SK-N-SH (cell line): Measurements from ENCODE around the gene CDK3. TPM values are rescaled to one million over a fixed set of nuclear protein-coding genes. Genes with fewer than 3 reads are reported as not detected.
"Not testable (repeated sequence)": the region's sequence is repeated elsewhere in the genome, so short reads cannot be mapped to it uniquely, and the experiment has no call there.

Experiments used
- CTCF ChIA-PET: fragments of 300-600, 350-600 bp; formaldehyde crosslinking; extraction: SDS; loops from one replicate; lab custom pipeline; 2021; lab: Yijun Ruan, JAX
- POLR2A ChIA-PET: fragments of 350-600 bp; sonication (Branson Sonifier 250); formaldehyde crosslinking; extraction: SDS; loops from one replicate; lab custom pipeline; 2020; ENCODE audit warnings: antibody characterized with exemption, inconsistent platforms; lab: Yijun Ruan, JAX
- DNase-seq: peaks from one replicate; pipeline ENCODE4 v3.0.0; 2012
- H2AFZ ChIP-seq: fragments of 200-600 bp; sonication (generic); 2 replicates; pipeline ENCODE4 v1.8.1; 2016; ENCODE audit warnings: antibody characterized with exemption, mild to moderate bottlenecking, low read depth
- H3F3A ChIP-seq: fragments of 200-600 bp; sonication (generic); replicated peaks from 2 replicates; pipeline ENCODE3; 2016; ENCODE audit warnings: antibody characterized with exemption, mild to moderate bottlenecking; ENCODE audit not compliant: insufficient read depth
- H3K27ac ChIP-seq, 2 experiments: fragments of 200-500 bp in 1 of 2; fragments of 200-600 bp in 1 of 2; sonication (Bioruptor generic) in 1 of 2; sonication (generic), shearing (Covaris generic) in 1 of 2; 2 replicates each; pipeline versions ENCODE4 v1.5.1 to v1.6.1; 2014 to 2016; ENCODE audit warnings: low read depth in 2 of 2, inconsistent platforms in 1 of 2, low read length in 1 of 2, mild to moderate bottlenecking in 1 of 2, mixed read lengths in 1 of 2
- H3K27me3 ChIP-seq: fragments of 200-600 bp; sonication (generic), shearing (Covaris generic); 2 replicates; pipeline ENCODE4 v1.6.1; 2016; ENCODE audit warnings: mixed run types; ENCODE audit not compliant: insufficient read depth
- H3K36me3 ChIP-seq, 2 experiments: fragments of 200-500 bp in 1 of 2; fragments of 200-600 bp in 1 of 2; sonication (Bioruptor generic) in 1 of 2; sonication (generic) in 1 of 2; replicated peaks in 1 of 2; 2 replicates each; pipeline versions ENCODE3 to v1.5.1; 2014 to 2016; ENCODE audit warnings: low read length in 1 of 2, mild to moderate bottlenecking in 1 of 2; ENCODE audit not compliant: insufficient read depth in 2 of 2, control insufficient read depth in 1 of 2
- H3K4me1 ChIP-seq, 2 experiments: fragments of 200-500 bp in 1 of 2; fragments of 200-600 bp in 1 of 2; sonication (Bioruptor generic) in 1 of 2; sonication (generic), shearing (Covaris generic) in 1 of 2; 2 replicates each; pipeline versions ENCODE4 v1.5.1 to v1.6.1; 2014 to 2016; ENCODE audit warnings: low read depth in 1 of 2, low read length in 1 of 2, mixed run types in 1 of 2; ENCODE audit not compliant: insufficient read depth in 2 of 2, control insufficient read depth in 1 of 2
- H3K4me2 ChIP-seq: fragments of 200-600 bp; sonication (generic), shearing (Covaris generic); 2 replicates; pipeline ENCODE4 v1.6.1; 2017; ENCODE audit warnings: mixed run types
- H3K4me3 ChIP-seq, 2 experiments: fragments of 200-500 bp in 1 of 2; fragments of 200-600 bp in 1 of 2; sonication (Bioruptor generic) in 1 of 2; sonication (generic), shearing (Covaris generic) in 1 of 2; 2 replicates each; pipeline versions ENCODE4 v1.5.1 to v1.8.1; 2014 to 2016; ENCODE audit warnings: low read depth in 2 of 2, inconsistent platforms in 1 of 2, low read length in 1 of 2, mild to moderate bottlenecking in 1 of 2, mixed read lengths in 1 of 2, moderate library complexity in 1 of 2
- H3K79me2 ChIP-seq: fragments of 200-600 bp; sonication (generic); 2 replicates; pipeline ENCODE4 v1.8.1; 2017; ENCODE audit warnings: mild to moderate bottlenecking; ENCODE audit not compliant: insufficient read depth
- H3K9ac ChIP-seq: fragments of 200-600 bp; sonication (generic); 2 replicates; pipeline ENCODE4 v1.6.1; 2017; ENCODE audit warnings: mixed run types
- H3K9me2 ChIP-seq: fragments of 200-600 bp; sonication (generic); 2 replicates; pipeline ENCODE4 v1.6.1; 2017; ENCODE audit warnings: mixed run types
- H3K9me3 ChIP-seq: fragments of 200-600 bp; sonication (generic); 2 replicates; pipeline ENCODE4 v1.6.1; 2017; ENCODE audit warnings: mixed run types, mild to moderate bottlenecking, moderate library complexity
- H4K20me1 ChIP-seq: fragments of 200-600 bp; sonication (generic); 2 replicates; pipeline ENCODE4 v1.6.1; 2017; ENCODE audit warnings: mild to moderate bottlenecking, mixed run types; ENCODE audit not compliant: insufficient read depth
- CHD2 ChIP-seq: fragments of 150-350 bp; IDR thresholded peaks from 2 replicates; pipeline ENCODE4 v1.6.1; 2018; ENCODE audit warnings: low read length; ENCODE audit not compliant: partially characterized antibody
- ELF1 ChIP-seq: IDR thresholded peaks from 2 replicates; pipeline ENCODE4 v1.4.0; 2012
- EP300 ChIP-seq, 2 experiments: IDR thresholded peaks; 2 replicates each; pipeline versions ENCODE4 v1.4.0 to v1.6.1; 2012; ENCODE audit warnings: borderline replicate concordance in 1 of 2, low read depth in 1 of 2, low read length in 1 of 2
- EZH2phosphoT487 ChIP-seq: fragments of 200-600 bp; sonication (generic); IDR thresholded peaks from 2 replicates; pipeline ENCODE4 v1.6.1; 2017; ENCODE audit warnings: low read depth, mixed run types, mild to moderate bottlenecking, antibody characterized with exemption, moderate library complexity, borderline replicate concordance
- FOXM1 ChIP-seq: IDR thresholded peaks from 2 replicates; pipeline ENCODE4 v1.4.0; 2012; ENCODE audit warnings: low read depth, mild to moderate bottlenecking
- GATA2 ChIP-seq: sonication (generic); formaldehyde crosslinking; IDR thresholded peaks from 2 replicates; pipeline ENCODE4 v1.5.0; 2020; ENCODE audit warnings: mild to moderate bottlenecking, missing genetic modification reagents
- MXI1 ChIP-seq: IDR thresholded peaks from 2 replicates; pipeline ENCODE4 v1.6.1; 2012; ENCODE audit warnings: mild to moderate bottlenecking, low read depth, low read length, improper control_type of control experiment
- NFIC ChIP-seq: IDR thresholded peaks from 2 replicates; pipeline ENCODE4 v1.4.0; 2012; ENCODE audit warnings: borderline replicate concordance
- POLR2AphosphoS5 ChIP-seq: IDR thresholded peaks from 2 replicates; pipeline ENCODE4 v1.6.1; 2012; ENCODE audit warnings: low read depth, low read length
- RCOR1 ChIP-seq: fragments of 150-350 bp; IDR thresholded peaks from 2 replicates; pipeline ENCODE4 v1.6.1; 2017; ENCODE audit warnings: antibody characterized with exemption, low read length
- RFX5 ChIP-seq: IDR thresholded peaks from 2 replicates; pipeline ENCODE4 v1.6.1; 2012; ENCODE audit warnings: mild to moderate bottlenecking, improper control_type of control experiment, low read length
- SMC3 ChIP-seq: IDR thresholded peaks from 2 replicates; pipeline ENCODE4 v1.6.1; 2012; ENCODE audit warnings: low read depth, low read length, improper control_type of control experiment
- TAF1 ChIP-seq: IDR thresholded peaks from 2 replicates; pipeline ENCODE4 v1.6.1; 2012; ENCODE audit warnings: low read depth, mild to moderate bottlenecking, low read length, moderate library complexity, borderline replicate concordance
- TCF12 ChIP-seq: IDR thresholded peaks from 2 replicates; pipeline ENCODE4 v1.4.0; 2012
- TEAD4 ChIP-seq: IDR thresholded peaks from 2 replicates; pipeline ENCODE4 v1.4.0; 2012; ENCODE audit warnings: mild to moderate bottlenecking, borderline replicate concordance; ENCODE audit not compliant: insufficient read depth
- WGBS: methylation state at CpG from one replicate; pipeline ENCODE4 v1.1.6; 2017; ENCODE audit warnings: low lambda C conversion rate; 5-methylcytosine and 5-hydroxymethylcytosine counted together
- polyA plus RNA-seq, 3 experiments: library from polyadenylated mRNA; depleted of rRNA; stranded (reverse); fragments of >200 nt; gene quantifications; 2 replicates each; pipeline ENCODE4 v1.2.3, GENCODE V29; 2012
- TF ChIP-seq, protein P1 (sequence below): IDR thresholded peaks from 2 replicates; pipeline ENCODE4; 2012
- TF ChIP-seq, protein P2 (sequence below): IDR thresholded peaks from 2 replicates; pipeline ENCODE4 v1.4.0; 2012; ENCODE audit warnings: low read depth, borderline replicate concordance
- TF ChIP-seq, protein P3 (sequence below): IDR thresholded peaks from 2 replicates; pipeline ENCODE4 v1.4.0; 2012; ENCODE audit warnings: low read depth

CDK3 gene
- polyA plus RNA-seq, 1 of the 3 experiments (the other 2 are of a cell fraction), result 14.6 TPM

DNA sequence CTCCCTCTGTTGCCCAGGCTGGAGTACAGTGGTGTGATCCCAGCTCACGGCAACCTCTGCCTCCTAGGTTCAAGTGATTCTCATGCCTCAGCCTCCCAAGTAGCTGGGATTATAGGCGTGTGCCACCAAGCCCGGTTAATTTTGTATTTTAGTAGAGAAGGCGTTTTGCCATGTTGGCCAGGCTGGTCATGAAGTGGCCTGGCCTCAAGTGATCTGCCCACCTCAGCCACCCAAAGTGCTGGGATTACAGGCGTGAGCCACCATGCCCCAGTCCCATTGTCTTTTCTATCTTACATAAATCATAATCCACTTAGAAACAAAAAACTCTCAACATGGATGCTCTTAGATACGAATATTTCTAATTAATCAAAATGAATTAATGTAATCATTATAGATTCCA lies 25.5 kb upstream of the CDK3 start:
- 96% methylated on average over 6 of the region's 6 CpGs for WGBS
- H3F3A ChIP-seq, result peaks cover 15% of the 10 kb centered on the region
- peaks cover 1 to 10% of the 10 kb centered on the region in 2 experiments; a peak in 3 of 4 replicates for H3K4me1 ChIP-seq
- H4K20me1 ChIP-seq, H3K27me3 ChIP-seq, DNase-seq, H3K9me3 ChIP-seq, H3K27ac ChIP-seq, H3K4me2 ChIP-seq, H2AFZ ChIP-seq, H3K9ac ChIP-seq, H3K9me2 ChIP-seq, H3K4me3 ChIP-seq, POLR2A ChIA-PET: not testable (repeated sequence)
- peaks cover 83% of the 10 kb centered on the region for H3K79me2 ChIP-seq
- CTCF ChIA-PET, result interaction anchor here (1.6 to 1.9 kb wide), 2 partner anchors 14 to 39 kb away, joined by 3 to 4 read pairs; no protein-coding TSS in a partner anchor
- H3K36me3 ChIP-seq, result peaks cover 10 to 55% of the 10 kb centered on the region in 2 experiments

DNA sequence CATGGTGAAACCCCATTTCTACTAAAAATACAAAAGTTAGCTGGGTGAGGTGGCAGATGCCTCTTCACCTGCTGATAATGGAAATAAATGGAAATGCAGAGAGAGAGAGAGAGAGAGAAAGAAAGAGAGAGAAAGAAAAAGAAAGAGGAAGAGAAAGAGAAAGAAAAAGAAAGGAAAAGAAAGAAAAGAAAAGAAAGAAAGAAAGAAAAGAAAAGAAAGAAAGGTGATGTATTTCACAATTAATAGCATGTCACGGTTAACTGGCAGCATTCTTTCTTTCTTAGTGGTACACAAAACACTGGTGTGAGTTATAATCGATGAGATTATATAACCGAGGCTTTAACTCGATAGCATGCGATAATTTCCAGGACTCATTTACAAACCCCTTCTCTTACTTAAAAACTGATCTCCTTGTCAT lies 24.9 kb upstream of the CDK3 start:
- POLR2A ChIA-PET, result no interaction called here
- H4K20me1 ChIP-seq, result no peaks in the 10 kb centered on the region; the same call in 1 of the 2 replicates

DNA sequence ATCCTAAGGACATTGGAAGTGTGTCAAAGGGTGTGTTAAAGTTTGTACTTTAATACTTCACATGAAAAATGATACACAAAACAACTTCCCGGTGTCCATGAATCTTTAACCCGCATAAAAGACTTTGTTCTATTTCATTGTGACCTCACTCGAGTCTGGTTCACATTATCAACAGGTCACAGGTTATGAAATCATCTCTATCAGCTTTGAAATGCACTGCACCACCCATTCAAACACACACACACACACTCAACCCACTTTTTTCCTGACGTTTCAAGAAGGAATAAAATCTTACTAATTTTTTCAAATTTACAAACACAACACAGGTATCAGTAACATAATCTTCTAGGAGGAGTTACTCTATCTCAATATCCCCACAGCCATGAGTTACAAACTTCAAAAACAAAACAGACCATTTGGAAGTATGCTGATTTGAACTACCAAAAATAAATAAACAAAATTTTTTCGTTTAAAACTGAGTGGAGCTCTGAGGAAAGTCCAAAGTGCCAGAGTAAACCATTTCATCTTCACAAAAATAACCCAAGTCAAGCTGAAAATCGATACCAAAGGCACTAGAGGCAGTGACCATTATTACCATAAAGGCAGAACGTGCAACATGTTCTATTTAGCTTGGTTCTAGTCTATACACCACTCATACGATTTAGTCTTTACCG lies 24.3 kb upstream of the CDK3 start:
- Histone ChIP-seq H3K4me1 (peaks cover 0 to 10% of the 10 kb centered on the region in 2 experiments; a peak in 3 of 4 replicates), H2AFZ (no peak overlapping the region), H3K4me3 (peak overlapping the region in 1 of 2 experiments; percentile 9; a peak in 1 of 4 replicates), H4K20me1 (no peaks in the 10 kb centered on the region), H3K4me2 (peak overlapping the region; percentile 88), H3K27me3 (no peaks in the 10 kb centered on the region), H3K9me3 (no peaks in the 10 kb centered on the region), H3K36me3 (peaks cover 10 to 47% of the 10 kb centered on the region in 2 experiments), H3F3A (peaks cover 19% of the 10 kb centered on the region), H3K9me2 (no peaks in the 10 kb centered on the region), H3K79me2 (peaks cover 83% of the 10 kb centered on the region), H3K27ac (no peak overlapping the region), H3K9ac (no peak overlapping the region)
- ChIA-PET CTCF (interaction anchor here (0.9 to 1.8 kb wide), 6 partner anchors 11 to 38 kb away, joined by 3 to 6 read pairs (median 3); partner anchors contain the start of genes CDK3 and FBF1), POLR2A (interaction anchor here (0.6 kb wide), 1 partner anchor 195 kb away, joined by 3 read pairs; no protein-coding TSS in a partner anchor)
- 60% methylated on average over 9 of the region's 9 CpGs for WGBS
- DNase-seq, result no peak
- TF ChIP-seq, protein P1, sequence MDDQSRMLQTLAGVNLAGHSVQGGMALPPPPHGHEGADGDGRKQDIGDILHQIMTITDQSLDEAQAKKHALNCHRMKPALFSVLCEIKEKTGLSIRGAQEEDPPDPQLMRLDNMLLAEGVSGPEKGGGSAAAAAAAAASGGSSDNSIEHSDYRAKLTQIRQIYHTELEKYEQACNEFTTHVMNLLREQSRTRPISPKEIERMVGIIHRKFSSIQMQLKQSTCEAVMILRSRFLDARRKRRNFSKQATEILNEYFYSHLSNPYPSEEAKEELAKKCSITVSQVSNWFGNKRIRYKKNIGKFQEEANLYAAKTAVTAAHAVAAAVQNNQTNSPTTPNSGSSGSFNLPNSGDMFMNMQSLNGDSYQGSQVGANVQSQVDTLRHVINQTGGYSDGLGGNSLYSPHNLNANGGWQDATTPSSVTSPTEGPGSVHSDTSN, result no peak
- TF ChIP-seq CHD2 (no peak), TCF12 (no peak), POLR2AphosphoS5 (no peak)
- TF ChIP-seq, protein P2, sequence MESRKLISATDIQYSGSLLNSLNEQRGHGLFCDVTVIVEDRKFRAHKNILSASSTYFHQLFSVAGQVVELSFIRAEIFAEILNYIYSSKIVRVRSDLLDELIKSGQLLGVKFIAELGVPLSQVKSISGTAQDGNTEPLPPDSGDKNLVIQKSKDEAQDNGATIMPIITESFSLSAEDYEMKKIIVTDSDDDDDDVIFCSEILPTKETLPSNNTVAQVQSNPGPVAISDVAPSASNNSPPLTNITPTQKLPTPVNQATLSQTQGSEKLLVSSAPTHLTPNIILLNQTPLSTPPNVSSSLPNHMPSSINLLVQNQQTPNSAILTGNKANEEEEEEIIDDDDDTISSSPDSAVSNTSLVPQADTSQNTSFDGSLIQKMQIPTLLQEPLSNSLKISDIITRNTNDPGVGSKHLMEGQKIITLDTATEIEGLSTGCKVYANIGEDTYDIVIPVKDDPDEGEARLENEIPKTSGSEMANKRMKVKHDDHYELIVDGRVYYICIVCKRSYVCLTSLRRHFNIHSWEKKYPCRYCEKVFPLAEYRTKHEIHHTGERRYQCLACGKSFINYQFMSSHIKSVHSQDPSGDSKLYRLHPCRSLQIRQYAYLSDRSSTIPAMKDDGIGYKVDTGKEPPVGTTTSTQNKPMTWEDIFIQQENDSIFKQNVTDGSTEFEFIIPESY, result no peak

More for the DNA sequence above, 24.9 kb upstream of the CDK3 start:
- peak overlapping the region; percentile 88; the same call in 1 of the 2 replicates for H3K4me2 ChIP-seq
- no peak for DNase-seq
- peaks cover 83% of the 10 kb centered on the region for H3K79me2 ChIP-seq
- 90% methylated on average over 5 of the region's 5 CpGs for WGBS
- no peak overlapping the region for H3K4me3 ChIP-seq
- no peaks in the 10 kb centered on the region for H3K9me3 ChIP-seq
- TF ChIP-seq, protein P3, sequence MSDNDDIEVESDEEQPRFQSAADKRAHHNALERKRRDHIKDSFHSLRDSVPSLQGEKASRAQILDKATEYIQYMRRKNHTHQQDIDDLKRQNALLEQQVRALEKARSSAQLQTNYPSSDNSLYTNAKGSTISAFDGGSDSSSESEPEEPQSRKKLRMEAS, result no peak
- TF ChIP-seq TAF1, result no peak
- TF ChIP-seq GATA2 (CRISPR knock-in tag), result no peak
- no peak for TF ChIP-seq NFIC
- TF ChIP-seq EZH2phosphoT487, result no peak
- no peak for TF ChIP-seq EP300 (IDR thresholded peaks at IDR 0.05; ENCODE audit: borderline replicate concordance in 1 of 2, low read depth in 1 of 2, low read length in 1 of 2)
- TF ChIP-seq TEAD4, result no peak
- TF ChIP-seq RCOR1, result no peak
- TF ChIP-seq MXI1, result no peak
- no peak for TF ChIP-seq CHD2
- no peak for TF ChIP-seq POLR2AphosphoS5
- no peak for TF ChIP-seq SMC3
- no peak for TF ChIP-seq ELF1
- no peak for TF ChIP-seq RFX5
- no peak for TF ChIP-seq FOXM1
- no peak overlapping the region for H2AFZ ChIP-seq
- H3K36me3 ChIP-seq, result peaks cover 10 to 50% of the 10 kb centered on the region in 2 experiments
- H3K4me1 ChIP-seq, result peaks cover 0 to 10% of the 10 kb centered on the region in 2 experiments; a peak in 3 of 4 replicates
- no peaks in the 10 kb centered on the region for H3K27me3 ChIP-seq
- H3F3A ChIP-seq, result peaks cover 15% of the 10 kb centered on the region
- CTCF ChIA-PET, result interaction anchor here (1.6 to 1.9 kb wide), 3 partner anchors 14 to 39 kb away, joined by 3 to 6 read pairs (median 4); no protein-coding TSS in a partner anchor
- no peak overlapping the region for H3K27ac ChIP-seq
- H3K9ac ChIP-seq, result no peak overlapping the region
- no peaks in the 10 kb centered on the region for H3K9me2 ChIP-seq
